Measurements from ENCODE around the gene MAGEB17.

GRCh38 chrX:16207634-16208033 lies 40.4 kb downstream of the MAGEB17 start:
- TF ChIP-seq, protein P1, sequence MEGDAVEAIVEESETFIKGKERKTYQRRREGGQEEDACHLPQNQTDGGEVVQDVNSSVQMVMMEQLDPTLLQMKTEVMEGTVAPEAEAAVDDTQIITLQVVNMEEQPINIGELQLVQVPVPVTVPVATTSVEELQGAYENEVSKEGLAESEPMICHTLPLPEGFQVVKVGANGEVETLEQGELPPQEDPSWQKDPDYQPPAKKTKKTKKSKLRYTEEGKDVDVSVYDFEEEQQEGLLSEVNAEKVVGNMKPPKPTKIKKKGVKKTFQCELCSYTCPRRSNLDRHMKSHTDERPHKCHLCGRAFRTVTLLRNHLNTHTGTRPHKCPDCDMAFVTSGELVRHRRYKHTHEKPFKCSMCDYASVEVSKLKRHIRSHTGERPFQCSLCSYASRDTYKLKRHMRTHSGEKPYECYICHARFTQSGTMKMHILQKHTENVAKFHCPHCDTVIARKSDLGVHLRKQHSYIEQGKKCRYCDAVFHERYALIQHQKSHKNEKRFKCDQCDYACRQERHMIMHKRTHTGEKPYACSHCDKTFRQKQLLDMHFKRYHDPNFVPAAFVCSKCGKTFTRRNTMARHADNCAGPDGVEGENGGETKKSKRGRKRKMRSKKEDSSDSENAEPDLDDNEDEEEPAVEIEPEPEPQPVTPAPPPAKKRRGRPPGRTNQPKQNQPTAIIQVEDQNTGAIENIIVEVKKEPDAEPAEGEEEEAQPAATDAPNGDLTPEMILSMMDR (IDR thresholded peaks at IDR 0.05), result no peak
- no peak for TF ChIP-seq POLR2AphosphoS5 (IDR thresholded peaks at IDR 0.05)
- no peak for TF ChIP-seq POLR2A (IDR thresholded peaks at IDR 0.05; ENCODE audit: low read depth)
- TF ChIP-seq EP300 (IDR thresholded peaks at IDR 0.05), result no peak
